DMS 273 treated with DMSO at 0.1 percent for 48 hours (cell line): ENCODE results near the gene CSMD2.

Experiments
- DNase-seq: peaks from one replicate; lab custom pipeline; 2025; lab: John Stamatoyannopoulos, UW

The CSMD2 gene

DNA sequence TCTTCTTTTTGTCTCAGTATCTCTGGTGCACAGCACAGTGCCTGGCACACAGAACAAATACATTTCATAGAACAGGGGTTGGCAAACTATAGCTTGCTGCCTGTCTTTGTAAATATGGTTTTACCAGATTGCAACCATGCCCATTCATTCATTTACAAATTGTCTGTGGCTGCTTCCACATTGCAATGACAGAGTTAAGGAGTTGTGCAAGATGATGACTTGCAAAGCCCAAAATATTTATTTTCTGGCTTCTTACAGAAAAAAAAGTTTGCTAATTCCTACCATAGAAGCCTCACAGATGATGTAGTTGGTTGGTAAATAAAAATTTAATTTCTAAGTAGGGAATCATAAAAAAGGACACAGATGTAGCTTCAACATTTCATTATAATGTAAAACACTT, 312.3 kb downstream of the CSMD2 start:
- no peak for DNase-seq

DNA sequence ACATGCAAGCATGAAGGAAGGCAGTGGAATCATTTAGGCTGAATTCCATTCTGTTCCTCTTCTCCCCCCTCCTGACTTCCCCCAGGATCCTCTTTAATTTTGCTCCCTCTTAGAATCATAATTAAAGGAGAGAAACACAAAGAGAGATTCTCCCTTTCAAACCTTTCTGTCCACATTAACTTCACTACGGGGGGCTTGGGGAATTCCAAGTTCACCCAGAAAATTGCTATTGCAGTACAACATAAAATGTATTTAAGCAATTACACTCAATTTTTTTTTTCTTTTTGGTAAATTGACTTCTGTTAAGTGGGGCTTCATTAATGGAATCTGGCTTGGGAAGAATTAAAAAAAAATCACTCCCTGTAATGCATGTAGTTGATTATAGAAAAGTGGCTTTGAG, 314.5 kb downstream of the CSMD2 start:
- no peak for DNase-seq

DNA sequence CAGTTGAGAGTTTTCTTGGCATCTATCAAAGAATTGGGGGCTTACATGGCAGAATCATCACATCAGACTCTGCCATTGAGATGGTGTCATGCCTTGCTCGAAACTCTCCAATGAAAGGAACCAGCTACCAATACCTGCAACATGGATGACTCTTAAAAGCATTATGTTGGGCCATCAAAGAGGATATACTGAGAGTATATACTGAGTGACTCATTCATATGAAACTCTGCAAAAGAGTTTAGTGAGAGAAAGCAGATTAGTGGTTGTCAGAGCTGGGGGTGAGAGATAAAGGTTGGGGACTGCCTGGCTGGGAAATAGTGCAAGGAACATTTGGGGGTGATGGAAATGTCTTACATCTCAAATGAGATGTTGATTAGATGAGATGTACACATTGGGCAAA, 315.8 kb downstream of the CSMD2 start:
- DNase-seq = no peak

DNA sequence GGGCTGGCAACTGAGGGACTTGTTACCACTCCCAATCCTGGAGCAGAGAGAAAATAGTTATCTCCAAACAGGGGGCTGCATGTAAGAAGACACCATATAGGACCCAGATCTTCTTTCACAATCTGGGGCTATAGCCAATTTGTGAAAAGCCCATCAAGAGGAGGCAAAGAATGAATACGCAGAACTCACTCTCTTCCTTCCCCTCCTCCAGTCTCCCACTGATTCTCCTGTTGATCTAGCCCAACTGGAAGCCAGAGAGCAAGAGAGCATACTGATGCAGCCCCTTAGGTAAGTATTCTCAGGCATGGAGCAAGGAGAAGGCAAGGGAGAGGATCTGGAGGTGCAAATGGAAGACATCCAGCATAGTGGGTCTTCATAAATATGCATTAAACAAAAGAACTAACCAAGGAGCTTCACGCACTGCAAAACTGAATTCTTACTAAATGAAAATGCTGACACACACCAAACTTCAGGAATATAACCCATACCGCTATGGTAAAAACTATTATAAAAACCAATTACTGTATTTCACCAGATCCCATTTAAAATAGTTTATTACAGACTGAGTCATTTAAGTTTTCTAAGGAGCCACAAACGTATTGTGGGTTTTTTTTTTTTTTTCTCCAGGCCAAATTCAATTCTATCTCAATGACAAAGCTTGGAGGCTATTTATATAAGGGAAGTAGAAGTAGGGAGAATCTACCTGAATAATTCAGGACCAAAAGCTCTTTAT, 316.7 kb downstream of the CSMD2 start:
- DNase-seq = no peak

DNA sequence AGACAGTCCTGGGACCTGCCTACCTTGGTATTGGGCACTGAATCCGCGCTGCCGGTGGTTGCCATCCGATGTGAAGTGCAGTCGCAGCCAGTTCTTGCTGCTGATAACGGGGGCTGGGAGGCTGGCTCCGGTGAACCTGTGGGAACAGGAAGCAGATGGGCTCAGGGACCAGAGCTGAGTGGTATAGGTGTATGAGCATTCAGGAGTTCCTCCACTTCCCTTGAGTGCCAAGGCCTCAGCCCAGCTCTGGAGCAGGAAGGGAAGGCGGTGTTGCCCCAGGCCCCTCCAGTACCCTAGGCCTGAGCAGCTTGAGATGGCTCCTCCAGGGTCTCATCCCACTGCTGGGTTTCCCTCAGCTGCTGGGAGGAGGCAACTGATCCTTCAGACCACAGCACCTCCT, 318.2 kb downstream of the CSMD2 start:
- no peak for DNase-seq

DNA sequence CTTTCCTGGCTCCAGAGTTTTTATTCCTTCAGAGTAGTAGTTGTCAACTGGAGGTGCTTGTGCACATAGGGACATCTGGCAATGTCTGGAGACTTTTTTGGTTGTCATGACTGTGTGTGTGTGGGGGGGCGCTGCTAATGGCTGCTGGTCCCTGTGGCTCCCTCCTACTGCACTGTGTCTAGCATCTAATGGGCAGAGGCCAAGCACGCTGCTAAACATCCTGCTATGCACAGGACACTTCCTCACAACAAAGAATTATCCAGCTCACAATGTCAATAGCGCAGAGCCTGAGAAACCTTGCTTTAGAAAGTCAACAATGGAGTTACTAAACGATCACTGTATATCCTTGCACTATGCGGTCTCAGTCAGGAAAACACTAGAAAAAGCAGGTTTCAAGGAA, 320.9 kb downstream of the CSMD2 start:
- DNase-seq = no peak

DNA sequence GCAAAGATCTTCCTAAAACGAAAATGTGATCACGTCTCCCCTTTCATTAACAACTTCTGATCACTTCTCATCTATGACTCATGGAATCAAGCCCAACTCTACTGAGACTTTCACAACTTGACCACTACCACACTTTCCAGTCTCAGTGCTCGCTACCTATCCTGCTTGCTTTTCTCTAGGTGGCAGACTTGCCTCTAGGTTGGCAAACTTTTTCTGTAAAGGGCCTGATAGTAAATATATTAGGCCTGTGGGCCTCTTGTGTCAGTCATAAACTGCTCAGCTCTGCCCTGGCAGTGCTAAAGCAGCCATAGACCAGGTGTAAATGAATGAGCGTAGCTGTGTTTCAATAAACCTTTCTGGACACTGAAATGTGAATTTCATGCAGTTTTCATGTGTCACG, 322.7 kb downstream of the CSMD2 start:
- DNase-seq = no peak

DNA sequence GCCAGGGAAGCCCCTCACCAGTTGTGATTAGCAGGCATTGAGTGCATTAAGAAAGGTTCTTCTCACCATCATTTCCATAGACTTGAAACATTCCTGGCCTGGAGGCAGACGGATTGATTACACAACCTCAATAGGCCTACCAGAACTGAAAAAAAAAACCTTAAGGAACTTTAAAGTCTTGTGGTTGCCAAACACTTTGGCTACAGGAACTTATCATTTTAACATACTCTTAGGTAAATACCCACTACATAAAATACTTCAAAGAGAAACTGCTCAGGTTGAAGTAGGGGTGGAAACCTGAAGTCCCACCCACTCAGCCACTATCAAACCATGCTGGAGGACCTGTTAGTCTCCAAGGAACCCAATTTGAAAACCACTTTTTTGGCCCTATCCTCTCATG, 323.5 kb downstream of the CSMD2 start:
- no peak for DNase-seq

DNA sequence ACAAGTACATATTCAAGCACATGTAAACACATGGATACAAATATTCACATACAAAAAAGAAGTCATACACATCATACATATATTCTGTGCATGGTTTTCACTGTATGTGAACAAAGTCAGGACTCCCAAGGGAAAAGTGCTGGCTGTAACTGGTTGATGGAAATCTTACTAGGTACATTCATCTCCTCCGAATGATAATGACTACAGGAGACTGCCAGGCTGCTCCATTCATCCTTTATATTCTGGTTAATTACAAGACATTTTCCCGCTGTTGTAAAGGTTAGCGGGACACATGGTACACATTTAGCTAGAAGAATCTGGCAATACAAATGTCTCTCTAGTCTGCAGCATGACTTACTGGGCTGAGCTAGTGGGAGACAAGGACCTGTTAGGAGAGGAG, 327.4 kb downstream of the CSMD2 start:
- DNase-seq = no peak

DNA sequence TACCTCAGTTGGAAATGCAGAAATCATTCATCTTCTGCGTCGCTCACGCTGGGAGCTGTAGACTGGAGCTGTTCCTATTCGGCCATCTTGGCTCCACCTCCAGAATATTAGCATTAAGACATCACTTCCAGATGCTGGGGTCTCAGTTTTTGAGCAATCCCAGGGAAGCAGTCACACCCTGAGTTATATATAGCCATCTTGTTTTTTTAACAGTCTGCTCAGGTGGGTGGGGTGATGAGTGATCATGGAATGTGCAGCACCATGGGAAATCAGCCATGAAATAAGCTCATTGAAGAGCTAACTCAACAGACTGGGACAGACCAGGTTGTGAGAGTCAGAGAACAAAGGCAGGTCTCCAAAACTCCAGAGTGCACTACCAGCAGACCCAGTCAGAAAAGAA, 328.1 kb downstream of the CSMD2 start:
- no peak for DNase-seq

DNA sequence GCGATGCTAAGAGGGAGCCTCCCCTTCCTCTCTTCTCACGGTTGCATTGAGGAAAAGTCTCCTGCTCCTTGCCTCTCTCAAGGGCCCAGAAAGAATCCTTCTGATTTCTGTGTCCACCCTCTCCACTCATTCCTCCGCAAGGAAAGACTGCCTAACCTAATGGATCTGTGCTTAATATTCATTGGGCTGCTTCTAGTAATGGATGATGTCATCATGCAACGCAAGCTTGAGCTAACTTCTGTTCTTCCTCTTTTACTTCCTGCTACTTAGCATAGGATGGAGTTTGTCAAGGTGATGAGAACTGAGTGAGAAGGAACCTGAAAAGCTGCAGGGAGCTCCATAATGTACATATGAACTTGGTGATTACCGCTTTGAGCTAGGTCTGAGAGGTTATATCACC, 336.4 kb downstream of the CSMD2 start:
- DNase-seq = no peak

DNA sequence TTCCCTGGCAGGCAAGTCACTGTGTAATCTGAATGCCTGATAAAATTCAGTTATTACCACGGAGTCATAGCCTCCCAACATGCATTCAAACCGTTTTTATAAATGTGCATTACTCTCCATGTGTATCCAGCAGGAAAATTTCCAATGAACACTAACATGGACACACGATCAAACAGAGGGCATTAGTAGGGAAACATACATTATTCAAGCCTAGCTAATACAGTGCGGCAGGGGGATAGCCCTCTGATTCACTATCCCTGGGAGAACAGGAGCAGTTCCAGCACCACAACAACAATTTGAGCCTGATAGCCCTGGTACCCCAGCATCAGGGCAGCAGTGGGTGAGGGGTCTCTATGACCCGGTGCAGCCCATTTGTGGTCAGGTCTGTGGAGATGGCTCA, 337.0 kb downstream of the CSMD2 start:
- DNase-seq = no peak

DNA sequence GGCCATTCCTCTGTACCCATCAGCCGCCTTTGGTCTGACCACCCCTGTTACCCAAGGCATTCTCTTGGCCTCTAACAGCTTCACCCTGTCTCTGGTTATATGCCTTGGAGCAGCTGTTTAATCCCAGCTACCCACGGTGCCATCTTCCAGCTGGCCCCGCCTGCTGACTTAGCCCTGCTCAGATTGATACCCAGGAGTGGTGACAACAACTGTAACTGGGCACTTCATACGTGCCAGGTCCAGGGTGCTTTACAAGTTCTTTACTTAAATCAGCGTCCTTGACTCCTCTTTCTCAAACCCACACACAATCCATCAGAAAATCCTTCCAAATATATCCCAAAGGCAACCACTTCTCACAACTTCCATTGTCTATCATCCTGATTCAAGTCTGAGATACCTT, 338.3 kb downstream of the CSMD2 start:
- no peak for DNase-seq

DNA sequence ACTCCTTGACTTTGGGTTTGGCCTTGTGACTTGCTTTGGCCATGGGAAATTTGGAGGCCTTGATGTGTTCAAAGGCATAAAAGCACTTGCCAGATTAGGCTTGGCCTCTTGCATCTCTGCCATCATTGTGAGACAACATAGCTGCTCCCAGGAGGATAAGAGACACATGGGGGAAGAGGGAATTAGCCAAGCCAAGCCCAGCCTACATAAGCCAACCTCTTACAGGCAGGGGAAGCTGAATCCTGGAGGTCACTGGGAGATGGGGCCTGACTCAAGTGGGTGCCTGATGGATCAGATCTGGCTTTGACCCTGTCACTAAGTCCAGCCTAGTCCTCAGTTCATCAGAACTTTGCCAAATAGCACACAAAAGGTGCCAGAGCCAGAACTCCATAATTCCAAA, 338.7 kb downstream of the CSMD2 start:
- no peak for DNase-seq

DNA sequence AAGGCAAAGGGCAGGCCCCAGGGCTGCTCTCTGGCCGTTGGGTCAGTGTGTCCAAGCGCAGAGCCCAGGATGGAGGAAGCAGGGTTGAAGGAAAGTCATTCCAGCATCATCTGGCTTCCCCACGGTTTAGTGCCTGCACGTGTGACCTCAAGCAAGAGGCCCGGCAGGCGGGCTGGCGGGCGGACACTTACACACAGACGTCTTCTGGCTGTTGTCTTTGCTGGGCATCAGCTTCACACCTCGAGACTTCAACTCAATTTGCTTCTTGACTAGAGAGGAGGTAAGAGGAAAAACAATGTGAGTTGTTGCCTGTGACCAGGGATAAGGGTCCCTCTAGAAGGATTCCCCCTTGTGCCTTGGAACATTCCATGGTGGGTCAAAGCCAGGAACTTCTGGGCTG, 339.5 kb downstream of the CSMD2 start:
- no peak for DNase-seq

DNA sequence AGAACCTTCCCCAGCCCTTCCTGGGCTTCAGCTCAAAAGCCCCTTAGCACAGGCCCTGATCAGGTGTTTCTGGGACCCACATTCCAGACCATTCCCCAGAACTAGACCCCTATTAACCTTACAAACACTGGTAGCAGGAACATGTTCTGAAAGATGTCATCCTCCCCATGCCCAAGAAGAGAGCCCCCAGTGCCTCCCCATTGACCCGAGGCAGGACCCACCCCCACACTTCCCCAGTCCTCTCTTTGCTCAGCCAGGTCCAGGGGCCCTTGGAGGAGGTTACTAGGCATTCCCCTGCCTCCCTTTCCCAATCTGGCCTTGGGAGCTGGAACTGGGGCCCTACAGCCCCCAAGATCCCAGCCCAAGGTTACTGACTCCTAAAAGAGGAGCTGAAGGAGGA, 340.1 kb downstream of the CSMD2 start:
- DNase-seq = no peak

DNA sequence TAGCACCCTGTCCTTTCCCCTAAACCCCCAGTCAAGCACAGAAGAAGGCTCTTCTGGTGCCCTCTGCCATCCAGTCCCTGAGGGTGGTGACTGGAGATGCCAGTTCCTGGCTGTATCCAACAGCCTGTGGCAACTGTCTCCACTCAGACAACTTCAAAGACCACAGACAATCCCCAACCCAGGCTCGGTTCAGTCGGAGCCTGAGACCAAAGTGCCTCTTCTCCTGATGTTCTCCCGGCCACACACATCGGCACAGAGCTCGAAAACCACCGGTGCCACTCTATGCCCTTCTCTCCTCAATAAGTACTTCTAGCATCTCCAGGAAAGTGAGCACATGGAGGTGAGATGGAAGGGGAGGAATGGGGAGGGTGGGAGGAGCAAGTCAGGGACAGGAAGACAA, 340.7 kb downstream of the CSMD2 start:
- DNase-seq = no peak

DNA sequence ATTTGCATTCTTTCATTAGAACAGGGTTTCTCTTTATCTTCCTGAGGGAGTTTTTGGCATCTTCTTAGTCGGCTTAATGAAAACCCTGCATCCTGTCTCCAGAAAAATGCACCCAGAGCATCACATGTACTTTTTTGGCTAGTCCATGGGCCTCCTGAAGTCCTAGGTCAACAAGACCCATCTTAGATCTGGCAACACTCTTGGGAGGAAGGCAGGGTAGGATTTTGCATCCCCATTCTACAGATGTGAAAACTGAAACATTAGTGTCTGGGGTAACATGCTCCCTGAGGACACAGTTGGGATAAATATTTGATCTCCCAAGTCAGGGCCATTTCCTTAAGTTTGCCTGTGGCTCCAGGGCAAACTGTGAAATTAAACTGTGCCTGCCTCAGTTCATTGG, 341.2 kb downstream of the CSMD2 start:
- no peak for DNase-seq

DNA sequence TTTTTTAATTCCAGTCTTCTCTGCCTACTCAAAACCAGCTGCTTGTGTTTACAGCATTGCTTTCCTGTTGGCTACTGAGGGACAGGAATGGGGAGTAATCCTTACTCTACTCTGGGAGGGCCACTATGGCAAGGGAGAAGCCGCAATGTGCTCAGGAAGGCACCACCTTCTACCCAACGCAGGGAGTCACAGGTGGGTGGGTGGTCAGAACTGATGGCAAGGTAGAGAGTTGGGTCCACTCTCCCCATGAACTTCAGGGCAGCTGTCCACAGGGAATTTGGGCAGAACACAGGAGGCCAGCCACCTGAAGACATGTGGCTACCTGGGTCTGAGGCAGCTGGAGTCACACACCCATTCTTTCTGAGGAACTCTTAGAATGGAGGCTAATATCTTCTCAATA, 341.6 kb downstream of the CSMD2 start:
- DNase-seq = no peak

DNA sequence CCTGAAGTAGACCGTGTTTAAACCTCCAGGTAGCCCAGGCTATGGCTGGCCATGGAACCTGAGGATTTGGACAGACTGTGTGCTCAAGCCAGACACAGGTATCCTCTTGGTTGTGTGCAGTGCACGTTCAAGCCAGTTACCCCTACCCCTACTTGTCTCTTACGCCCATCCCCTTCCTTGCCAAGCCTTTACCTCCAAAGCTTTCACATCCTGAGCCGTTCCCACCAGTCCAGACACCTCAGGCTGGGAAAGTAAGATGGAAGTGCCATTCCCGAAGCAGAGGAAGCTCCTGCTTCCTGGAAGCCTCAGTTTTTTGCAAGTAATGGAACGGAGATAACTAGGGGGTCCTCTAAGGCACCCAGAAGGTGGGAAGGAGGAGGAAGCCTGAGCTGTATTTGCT, 342.6 kb downstream of the CSMD2 start:
- no peak for DNase-seq

DNA sequence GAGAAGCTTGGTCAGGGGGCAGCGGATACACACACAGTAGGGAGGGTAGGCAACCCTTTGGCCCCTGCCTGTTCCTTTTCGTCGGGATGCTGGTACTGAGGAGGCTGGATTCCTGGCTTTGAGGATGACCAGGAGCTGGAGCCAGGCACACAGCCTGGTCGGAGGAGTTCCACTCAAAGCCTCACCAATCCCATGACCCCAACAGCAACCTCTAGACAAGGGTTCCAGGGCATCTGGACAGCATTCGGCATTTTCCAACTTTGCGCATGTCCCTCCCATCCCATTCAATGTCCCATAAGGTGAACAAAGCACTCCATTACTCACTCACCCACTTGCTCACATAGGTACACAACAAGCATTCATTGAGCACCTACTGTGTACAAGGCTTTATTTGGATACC, 343.7 kb downstream of the CSMD2 start:
- no peak for DNase-seq

DNA sequence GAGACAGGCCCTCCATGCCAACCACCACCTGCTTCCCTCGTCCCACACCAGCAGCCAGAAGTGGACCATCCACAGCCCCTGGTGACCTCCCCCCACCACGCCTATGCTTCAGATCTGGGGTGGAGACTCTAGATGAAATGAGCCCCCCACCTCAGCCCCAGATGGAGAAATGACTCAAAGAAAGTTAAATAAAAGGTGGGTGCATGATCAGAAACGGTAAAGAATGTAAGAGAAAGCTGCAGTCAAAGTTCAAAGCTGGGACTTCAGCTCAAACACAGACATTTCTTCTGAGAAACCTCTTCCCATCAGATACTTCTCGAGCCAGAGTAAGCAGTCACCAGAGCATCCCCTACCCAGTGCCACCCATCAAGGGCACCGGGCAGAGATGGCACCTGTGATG, 344.2 kb downstream of the CSMD2 start:
- no peak for DNase-seq

DNA sequence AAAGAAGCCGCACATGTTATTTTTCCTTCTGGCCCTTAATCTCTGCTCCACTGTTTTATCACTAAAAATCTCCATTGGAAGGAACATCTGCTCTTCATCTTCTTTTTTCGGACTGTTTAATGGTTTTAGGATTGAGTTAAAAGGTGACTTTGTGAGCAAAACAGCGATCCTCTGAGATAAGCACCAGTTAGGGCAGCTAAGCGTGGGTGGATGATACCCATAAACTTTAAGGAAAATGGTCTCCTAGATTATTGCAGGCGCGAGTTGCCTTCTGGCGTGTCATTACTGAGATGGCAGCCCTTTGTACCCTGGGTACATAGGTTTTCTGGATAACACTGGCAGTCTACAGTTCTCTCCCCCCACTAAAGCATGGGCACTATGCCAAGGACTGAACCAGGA, 345.1 kb downstream of the CSMD2 start:
- DNase-seq = no peak

DNA sequence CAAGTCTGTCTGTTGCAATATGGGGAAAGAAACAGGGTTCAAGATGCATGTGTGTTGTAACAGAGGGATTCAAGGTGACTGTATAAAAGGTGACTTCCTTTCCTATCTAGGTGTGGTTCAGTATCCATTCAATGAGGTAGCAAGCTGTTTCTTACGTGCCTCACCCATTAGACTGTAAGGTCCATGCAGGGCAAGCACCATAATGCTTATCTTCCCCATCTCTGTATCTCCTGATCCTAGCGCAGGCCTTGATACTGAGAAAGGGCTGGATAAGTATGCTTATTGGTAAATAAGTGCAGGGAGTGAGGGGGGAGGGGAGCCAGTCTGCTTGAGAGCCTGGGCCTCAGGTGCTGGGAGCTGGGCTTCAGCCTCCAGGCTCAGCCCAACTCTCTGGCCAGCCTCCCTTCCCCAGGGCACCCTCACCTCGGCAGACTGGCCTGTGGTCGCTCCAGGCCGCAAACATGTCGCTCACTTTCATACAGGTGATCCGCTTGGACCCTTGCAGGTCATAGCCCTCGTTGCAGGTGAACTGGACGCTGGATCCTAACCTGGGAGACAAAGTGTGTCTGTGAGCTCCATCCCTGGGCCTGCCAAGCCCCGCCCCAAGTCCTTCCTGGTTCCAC, 345.6 kb downstream of the CSMD2 start:
- DNase-seq = no peak
